Neural cell (in vitro differentiated cells): ENCODE results near the gene AASS.

Experiments
- CTCF ChIP-seq: fragments of 450-650 bp; IDR thresholded peaks from 2 replicates; pipeline ENCODE4 v1.5.1; 2014; ENCODE audit warnings: antibody characterized with exemption, mild to moderate bottlenecking, moderate library complexity; ENCODE audit not compliant: poor library complexity, severe bottlenecking
- EP300 ChIP-seq: fragments of 450-650 bp; conservative IDR thresholded peaks from 2 replicates; pipeline ENCODE4 v1.6.1; 2014; ENCODE audit warnings: antibody characterized with exemption, mild to moderate bottlenecking, moderate library complexity; ENCODE audit not compliant: poor library complexity, severe bottlenecking
- EZH2 ChIP-seq: fragments of 200-600, 300-800 bp; shearing (Covaris generic), sonication (generic); IDR thresholded peaks from 2 replicates; pipeline ENCODE4 v1.6.1; 2014; ENCODE audit warnings: antibody characterized with exemption, low read length, borderline replicate concordance, mild to moderate bottlenecking; ENCODE audit not compliant: insufficient read depth, poor library complexity, severe bottlenecking
- POLR2AphosphoS5 ChIP-seq: IDR thresholded peaks from 2 replicates; pipeline ENCODE4 v1.6.1; 2012
- SMC3 ChIP-seq: fragments of 450-650 bp; conservative IDR thresholded peaks from 2 replicates; pipeline ENCODE4 v1.6.1; 2014; ENCODE audit warnings: antibody characterized with exemption, mild to moderate bottlenecking, moderate library complexity; ENCODE audit not compliant: poor library complexity
- TAF1 ChIP-seq: IDR thresholded peaks from 2 replicates; pipeline ENCODE4 v1.6.1; 2012; ENCODE audit warnings: low read depth

- no peak for TF ChIP-seq TAF1
- no peak for TF ChIP-seq CTCF
- no peak for TF ChIP-seq EP300
- TF ChIP-seq EZH2 = no peak
- TF ChIP-seq SMC3 = no peak
- TF ChIP-seq POLR2AphosphoS5 = no peak
These were observed 73.2 kb downstream of the AASS start for GRCh38 chr7:122070834-122071233.
